ENCODE measurements around the gene ARID4A. TPM values are rescaled to one million over a fixed set of nuclear protein-coding genes. Genes with fewer than 3 reads are reported as not detected.
A peak's percentile ranks its signal among the peaks of the same experiment; 100 is the strongest.
"Not testable (repeated sequence)": the region's sequence is repeated elsewhere in the genome, so short reads cannot be mapped to it uniquely, and the experiment has no call there.

The ARID4A gene
- total RNA-seq, 1 donor from 2014 or later = 8.6 TPM

GRCh38 chr14:58331111-58331510 lies 32.8 kb downstream of the ARID4A start:
- no peak overlapping the region for H3K4me3 ChIP-seq (ENCODE audit: low read depth, low read length)
- DNase-seq (ENCODE audit: low read depth) = peak; percentile 33
- TF ChIP-seq CTCF (conservative IDR thresholded peaks at IDR 0.05; ENCODE audit: low read depth, low read length) = no peak

GRCh38 chr14:58332561-58332960 lies 34.2 kb downstream of the ARID4A start:
- H3K4me3 ChIP-seq (ENCODE audit: low read depth, low read length) = no peak overlapping the region
- DNase-seq (ENCODE audit: low read depth) = no peak
- TF ChIP-seq CTCF (conservative IDR thresholded peaks at IDR 0.05; ENCODE audit: low read depth, low read length) = no peak

- H3K4me3 ChIP-seq (ENCODE audit: low read depth, low read length); DNase-seq (ENCODE audit: low read depth): not testable (repeated sequence)
Measured at GRCh38 chr14:58339666-58340065, 41.3 kb downstream of the ARID4A start.

GRCh38 chr14:58341152-58341748 lies 42.9 kb downstream of the ARID4A start:
- no peak overlapping the region for H3K4me3 ChIP-seq (ENCODE audit: low read depth, low read length)
- DNase-seq (ENCODE audit: low read depth) = no peak
- no peak for TF ChIP-seq CTCF (conservative IDR thresholded peaks at IDR 0.05; ENCODE audit: low read depth, low read length)

GRCh38 chr14:58343535-58343934 lies 45.2 kb downstream of the ARID4A start:
- H3K4me3 ChIP-seq (ENCODE audit: low read depth, low read length); DNase-seq (ENCODE audit: low read depth): not testable (repeated sequence)

- DNase-seq (ENCODE audit: low read depth) = no peak
- TF ChIP-seq CTCF (conservative IDR thresholded peaks at IDR 0.05; ENCODE audit: low read depth, low read length) = no peak
- H3K4me3 ChIP-seq (ENCODE audit: low read depth, low read length) = no peak overlapping the region
Measured at GRCh38 chr14:58353516-58354299, 55.4 kb downstream of the ARID4A start.

- H3K4me3 ChIP-seq (ENCODE audit: low read depth, low read length) = no peak overlapping the region
- no peak for DNase-seq (ENCODE audit: low read depth)
- TF ChIP-seq CTCF (conservative IDR thresholded peaks at IDR 0.05; ENCODE audit: low read depth, low read length) = no peak
Measured at GRCh38 chr14:58354808-58355207, 56.5 kb downstream of the ARID4A start.

- DNase-seq (ENCODE audit: low read depth) = no peak
- no peak overlapping the region for H3K4me3 ChIP-seq (ENCODE audit: low read depth, low read length)
- no peak for TF ChIP-seq CTCF (conservative IDR thresholded peaks at IDR 0.05; ENCODE audit: low read depth, low read length)
Measured at GRCh38 chr14:58356268-58356667, 57.9 kb downstream of the ARID4A start.

- not testable (repeated sequence) for H3K4me3 ChIP-seq (ENCODE audit: low read depth, low read length)
Measured at GRCh38 chr14:58362272-58362671, 63.9 kb downstream of the ARID4A start.

More at GRCh38 chr14:58362272-58362671, 63.9 kb downstream of the ARID4A start:
- DNase-seq (ENCODE audit: low read depth) = not testable (repeated sequence)
